Spleen (tissue), 11 donors: Measurements from ENCODE around the gene VTCN1. TPM values are rescaled to one million over a fixed set of nuclear protein-coding genes. Genes with fewer than 3 reads are reported as not detected.

ENCODE experiments used
- DNase-seq: peaks from one replicate; pipeline ENCODE4 v3.0.0-alpha.2; 2020
- H3K27ac ChIP-seq, 8 donors: fragments of 200-600 bp; sonication (generic) in 7 of 8; 1 replicate in 4 of 8; 2 replicates in 4 of 8; pipeline versions ENCODE4 v1.5.0 to v1.8.0; 2016 to 2021; ENCODE audit warnings: inconsistent platforms in 4 of 8, mild to moderate bottlenecking in 4 of 8, moderate library complexity in 1 of 8
- H3K27me3 ChIP-seq, 7 donors: fragments of 200-600 bp; sonication (generic) in 6 of 7; replicated peaks in 1 of 7; 1 replicate in 4 of 7; 2 replicates in 3 of 7; pipeline versions ENCODE4 v1.5.0 to v1.8.0; 2016 to 2021; ENCODE audit warnings: inconsistent platforms in 3 of 7, mild to moderate bottlenecking in 1 of 7
- H3K36me3 ChIP-seq, 6 donors: fragments of 200-600 bp; sonication (generic) in 5 of 6; 1 replicate in 4 of 6; 2 replicates in 2 of 6; pipeline versions ENCODE4 v1.5.0 to v1.8.0; 2016 to 2021; ENCODE audit warnings: inconsistent platforms in 2 of 6
- H3K4me1 ChIP-seq, 6 donors: fragments of 200-600 bp; sonication (generic) in 5 of 6; 1 replicate in 3 of 6; 2 replicates in 3 of 6; pipeline versions ENCODE4 v1.5.0 to v1.8.0; 2016 to 2021; ENCODE audit warnings: inconsistent platforms in 3 of 6
- H3K4me3 ChIP-seq, 8 donors: fragments of 200-600 bp; sonication (generic) in 7 of 8; 1 replicate in 4 of 8; 2 replicates in 4 of 8; pipeline versions ENCODE4 v1.5.0 to v1.8.0; 2016 to 2021; ENCODE audit warnings: inconsistent platforms in 4 of 8, mild to moderate bottlenecking in 4 of 8, moderate library complexity in 2 of 8
- H3K9me3 ChIP-seq, 8 donors: fragments of 200-600 bp; sonication (generic) in 7 of 8; 1 replicate in 4 of 8; 2 replicates in 4 of 8; pipeline versions ENCODE4 v1.5.0 to v1.8.0; 2016 to 2021; ENCODE audit warnings: inconsistent platforms in 4 of 8
- POLR2A ChIP-seq, 3 donors: fragments of 450-650 bp; IDR thresholded peaks; one replicate each; pipeline ENCODE4 v1.5.1; 2017; ENCODE audit warnings: antibody characterized with exemption in 3 of 3, mild to moderate bottlenecking in 1 of 3
- POLR2AphosphoS5 ChIP-seq, 3 donors: sonication (generic); formaldehyde crosslinking; IDR thresholded peaks; one replicate each; pipeline ENCODE4 v1.5.1; 2017; ENCODE audit warnings: antibody characterized with exemption in 3 of 3
- WGBS, 5 donors: extraction: QIAGEN DNeasy Blood & Tissue Kit in 3 of 5; methylation state at CpG; one replicate each; pipeline versions ENCODE4 v1.1.5 to v1.1.7; 2013 to 2018; 5-methylcytosine and 5-hydroxymethylcytosine counted together
- intact Hi-C: fragments of 100-400 bp; cut with DNase I; formaldehyde crosslinking; loops from one replicate; pipeline ENCODE4 v1.15.0; 2023; ENCODE audit warnings: low total_unique reads
- polyA plus RNA-seq, 3 donors: library from polyadenylated mRNA; stranded (reverse); fragments of 200-250 nt; gene quantifications; one replicate each; pipeline ENCODE4 v1.2.1, GENCODE V29; 2013
- total RNA-seq, 7 donors: library from RNA; depleted of rRNA in 3 of 7; stranded (reverse); fragments of >200 nt in 3 of 7; fragmentation: NEBNext Ultra II Directional in 4 of 7; extraction: Animal tissue kit (Norgen Biotek cat#: 25700) in 4 of 7; gene quantifications; one replicate each; pipeline versions ENCODE4 v1.1.0 to v1.2.1, GENCODE V29; 2016 to 2021
- TF ChIP-seq, protein P1 (sequence below), 11 experiments: fragments of 200-600 bp in 7 of 11; fragments of 450-650 bp in 4 of 11; sonication (generic) in 4 of 11; IDR thresholded peaks in 8 of 11; conservative IDR thresholded peaks in 3 of 11; 1 replicate in 7 of 11; 2 replicates in 4 of 11; pipeline versions ENCODE4 v1.4.0 to v1.8.0; 2016 to 2021; ENCODE audit warnings: antibody characterized with exemption in 11 of 11, inconsistent platforms in 4 of 11, mild to moderate bottlenecking in 1 of 11
- donor health status: healthy with polysubstance abuse.
- donor health status: DM: no; HTN: no; CAD: no; lungs with moderate emphysema.
- donor health status: DM: no; HTN: no; CAD: no.
- donor health status: Bipolar disorder and iron deficiency.
- donor health status: healthy.
- donor health status: DM: no; HTN: no; CAD: no.
- donor health status: DM: yes; HTN: yes; CAD: no.

VTCN1 gene
- total and polyA plus RNA-seq, 10 donors = not detected

DNA sequence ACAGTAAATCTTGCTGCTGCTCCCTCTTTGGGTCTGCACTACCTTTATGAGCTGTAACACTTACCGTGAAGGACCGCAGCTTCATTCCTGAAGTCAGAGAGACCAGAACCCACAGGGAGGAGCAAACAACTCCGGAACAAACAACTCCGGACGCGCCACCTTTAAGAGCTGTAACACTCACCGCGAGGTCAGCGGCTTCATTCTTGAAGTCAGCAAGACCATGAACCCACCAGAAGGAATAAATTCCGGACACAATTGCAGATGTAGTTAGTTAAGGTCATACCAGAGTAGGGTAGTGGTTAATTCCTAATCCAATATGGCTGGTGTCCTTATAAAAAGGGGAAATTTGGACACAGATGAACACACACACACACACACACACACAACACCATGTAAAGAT lies 37.7 kb downstream of the VTCN1 start:
- H3K27me3 ChIP-seq = no peaks in the 10 kb centered on the region
- TF ChIP-seq POLR2AphosphoS5 (IDR thresholded peaks at IDR 0.05) (no peak), POLR2A (IDR thresholded peaks at IDR 0.05) (no peak)
- TF ChIP-seq, protein P1, sequence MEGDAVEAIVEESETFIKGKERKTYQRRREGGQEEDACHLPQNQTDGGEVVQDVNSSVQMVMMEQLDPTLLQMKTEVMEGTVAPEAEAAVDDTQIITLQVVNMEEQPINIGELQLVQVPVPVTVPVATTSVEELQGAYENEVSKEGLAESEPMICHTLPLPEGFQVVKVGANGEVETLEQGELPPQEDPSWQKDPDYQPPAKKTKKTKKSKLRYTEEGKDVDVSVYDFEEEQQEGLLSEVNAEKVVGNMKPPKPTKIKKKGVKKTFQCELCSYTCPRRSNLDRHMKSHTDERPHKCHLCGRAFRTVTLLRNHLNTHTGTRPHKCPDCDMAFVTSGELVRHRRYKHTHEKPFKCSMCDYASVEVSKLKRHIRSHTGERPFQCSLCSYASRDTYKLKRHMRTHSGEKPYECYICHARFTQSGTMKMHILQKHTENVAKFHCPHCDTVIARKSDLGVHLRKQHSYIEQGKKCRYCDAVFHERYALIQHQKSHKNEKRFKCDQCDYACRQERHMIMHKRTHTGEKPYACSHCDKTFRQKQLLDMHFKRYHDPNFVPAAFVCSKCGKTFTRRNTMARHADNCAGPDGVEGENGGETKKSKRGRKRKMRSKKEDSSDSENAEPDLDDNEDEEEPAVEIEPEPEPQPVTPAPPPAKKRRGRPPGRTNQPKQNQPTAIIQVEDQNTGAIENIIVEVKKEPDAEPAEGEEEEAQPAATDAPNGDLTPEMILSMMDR (IDR thresholded peaks at IDR 0.05 in 8 of 11, conservative IDR thresholded peaks at IDR 0.05 in 3 of 11) = no peak
- H3K36me3 ChIP-seq = no peaks in the 10 kb centered on the region
- H3K9me3 ChIP-seq = no peaks in the 10 kb centered on the region
- DNase-seq = no peak
- intact Hi-C loops = no loop called here
- H3K4me3 ChIP-seq = no peak overlapping the region
- H3K4me1 ChIP-seq = no peaks in the 10 kb centered on the region
- WGBS, 5 donors = 93 to 96% (median 94%) methylated on average over 10 of the region's 10 CpGs
- no peak overlapping the region for H3K27ac ChIP-seq

DNA sequence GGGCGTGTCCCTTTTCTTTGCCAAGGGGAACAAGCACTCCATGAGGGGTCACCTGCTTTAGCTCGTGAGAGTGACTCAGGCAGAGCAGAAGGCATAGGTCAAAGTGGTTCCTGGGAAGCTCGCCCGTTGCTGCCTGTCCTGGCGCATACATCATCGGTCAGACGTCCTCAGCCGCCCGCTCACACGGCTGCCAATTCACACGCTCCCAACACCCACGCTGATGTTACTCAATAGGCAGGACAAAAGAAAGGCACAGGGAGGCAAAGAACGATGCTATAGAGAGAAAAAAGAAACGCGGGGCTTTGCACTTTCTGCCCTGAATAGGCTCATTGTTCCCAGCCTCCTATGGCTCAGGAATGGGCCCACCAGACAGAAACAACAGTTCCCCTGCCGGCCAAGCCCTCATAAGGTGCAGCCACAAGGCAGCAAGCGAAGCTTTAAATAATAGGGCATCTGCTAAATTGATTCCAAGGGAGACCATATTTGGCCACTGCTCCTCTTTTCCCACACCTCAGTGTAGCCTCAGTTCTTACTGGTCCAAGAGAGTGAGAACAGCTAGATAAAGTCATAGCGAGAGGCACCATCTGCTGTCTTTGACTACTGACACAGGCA lies 38.7 kb downstream of the VTCN1 start:
- Histone ChIP-seq H3K27me3 (no peaks in the 10 kb centered on the region), H3K4me1 (no peaks in the 10 kb centered on the region), H3K27ac (no peak overlapping the region), H3K36me3 (no peaks in the 10 kb centered on the region), H3K4me3 (no peak overlapping the region), H3K9me3 (no peaks in the 10 kb centered on the region)
- no peak for DNase-seq
- TF ChIP-seq, protein P1 (IDR thresholded peaks at IDR 0.05 in 8 of 11, conservative IDR thresholded peaks at IDR 0.05 in 3 of 11) = no peak
- no peak for TF ChIP-seq POLR2AphosphoS5 (IDR thresholded peaks at IDR 0.05)
- no peak for TF ChIP-seq POLR2A (IDR thresholded peaks at IDR 0.05)
- intact Hi-C loops = no loop called here
- WGBS, 5 donors = 80 to 91% (median 86%) methylated on average over 17 to 18 of the region's 18 CpGs

DNA sequence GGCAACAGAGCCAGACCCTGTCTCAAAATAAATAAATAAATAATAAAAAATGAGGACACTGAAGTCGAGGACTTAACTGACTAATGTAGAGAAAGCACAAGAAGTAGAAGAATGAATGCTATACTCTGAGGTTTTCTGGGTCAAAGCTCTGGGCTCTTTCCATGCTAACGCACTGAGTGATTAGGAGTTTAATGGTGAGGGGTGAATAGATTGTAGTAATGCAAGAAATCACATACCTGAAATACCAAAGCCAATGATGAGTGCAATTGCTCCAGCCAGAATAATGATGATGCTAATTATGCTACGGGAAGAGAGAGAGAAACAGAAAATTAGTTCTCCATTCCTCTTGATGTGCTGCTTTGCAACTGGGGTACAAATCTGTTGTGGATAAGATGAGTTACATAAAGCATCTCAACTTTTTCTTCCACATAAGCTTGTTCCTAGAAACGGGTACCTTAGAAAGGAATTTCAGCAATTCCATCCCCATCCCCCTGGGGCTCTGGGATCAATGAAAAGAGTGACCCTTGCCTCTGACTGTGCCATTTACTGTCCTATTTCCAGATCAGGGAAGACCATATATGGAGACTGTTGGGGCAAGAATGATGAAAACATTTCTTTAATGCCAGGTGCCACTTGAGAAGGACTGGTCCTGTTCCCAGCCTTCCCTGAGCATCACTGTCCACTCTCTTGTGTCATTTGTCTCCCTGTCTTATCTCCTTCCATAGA lies 40.7 kb downstream of the VTCN1 start:
- Histone ChIP-seq H3K36me3 (no peaks in the 10 kb centered on the region), H3K4me3 (no peak overlapping the region), H3K4me1 (no peaks in the 10 kb centered on the region), H3K27me3 (no peaks in the 10 kb centered on the region), H3K9me3 (no peaks in the 10 kb centered on the region), H3K27ac (no peak overlapping the region)
- no peak for DNase-seq
- intact Hi-C loops = no loop called here
- WGBS, 5 donors = 79 to 89% (median 84%) methylated on average over 4 of the region's 4 CpGs
- no peak for TF ChIP-seq POLR2A (IDR thresholded peaks at IDR 0.05)
- TF ChIP-seq, protein P1 (IDR thresholded peaks at IDR 0.05 in 8 of 11, conservative IDR thresholded peaks at IDR 0.05 in 3 of 11) = no peak
- TF ChIP-seq POLR2AphosphoS5 (IDR thresholded peaks at IDR 0.05) = no peak

DNA sequence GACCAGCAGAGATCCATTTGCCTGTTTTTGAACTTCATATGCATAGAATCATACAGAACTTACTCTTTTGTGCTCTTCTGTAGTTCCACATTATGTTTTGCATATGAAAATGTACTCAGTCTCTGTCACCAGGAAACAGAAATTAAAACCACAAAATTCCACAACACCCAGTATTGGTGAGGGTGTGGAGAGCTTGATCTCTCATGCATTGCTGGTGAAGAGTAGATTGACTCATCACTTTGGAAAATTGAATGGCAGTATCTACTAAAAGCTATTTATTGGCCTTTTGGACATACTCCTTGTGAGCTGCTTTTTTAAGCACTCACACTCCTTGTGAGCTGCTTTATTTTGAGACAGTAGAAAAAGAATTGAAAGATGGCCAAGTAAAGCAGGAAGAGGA lies 43.3 kb downstream of the VTCN1 start:
- no peak overlapping the region for H3K4me3 ChIP-seq
- H3K4me1 ChIP-seq = no peaks in the 10 kb centered on the region
- no peaks in the 10 kb centered on the region for H3K27me3 ChIP-seq
- no peak for TF ChIP-seq POLR2AphosphoS5 (IDR thresholded peaks at IDR 0.05)
- TF ChIP-seq, protein P1 (IDR thresholded peaks at IDR 0.05 in 8 of 11, conservative IDR thresholded peaks at IDR 0.05 in 3 of 11) = no peak
- no peak for TF ChIP-seq POLR2A (IDR thresholded peaks at IDR 0.05)
- DNase-seq = no peak
- no peaks in the 10 kb centered on the region for H3K9me3 ChIP-seq
- no peak overlapping the region for H3K27ac ChIP-seq
- intact Hi-C loops = no loop called here
- no peaks in the 10 kb centered on the region for H3K36me3 ChIP-seq
